Stimulated activated CD8-positive, alpha-beta memory T cell treated with anti-CD3 and anti-CD28 coated beads, Interleukin-7, amount 100 ng/mL, for 24 hours (primary cell): ENCODE data around the gene EEF1AKMT1.

Experiments
- DNase-seq: peaks from one replicate; pipeline ENCODE4 v3.0.0-alpha.2; 2020; ENCODE audit warnings: low read depth

Gene EEF1AKMT1

GRCh38 chr13:20718958-20719566 is 54.7 kb downstream of the EEF1AKMT1 start:
- DNase-seq: no peak

DNA sequence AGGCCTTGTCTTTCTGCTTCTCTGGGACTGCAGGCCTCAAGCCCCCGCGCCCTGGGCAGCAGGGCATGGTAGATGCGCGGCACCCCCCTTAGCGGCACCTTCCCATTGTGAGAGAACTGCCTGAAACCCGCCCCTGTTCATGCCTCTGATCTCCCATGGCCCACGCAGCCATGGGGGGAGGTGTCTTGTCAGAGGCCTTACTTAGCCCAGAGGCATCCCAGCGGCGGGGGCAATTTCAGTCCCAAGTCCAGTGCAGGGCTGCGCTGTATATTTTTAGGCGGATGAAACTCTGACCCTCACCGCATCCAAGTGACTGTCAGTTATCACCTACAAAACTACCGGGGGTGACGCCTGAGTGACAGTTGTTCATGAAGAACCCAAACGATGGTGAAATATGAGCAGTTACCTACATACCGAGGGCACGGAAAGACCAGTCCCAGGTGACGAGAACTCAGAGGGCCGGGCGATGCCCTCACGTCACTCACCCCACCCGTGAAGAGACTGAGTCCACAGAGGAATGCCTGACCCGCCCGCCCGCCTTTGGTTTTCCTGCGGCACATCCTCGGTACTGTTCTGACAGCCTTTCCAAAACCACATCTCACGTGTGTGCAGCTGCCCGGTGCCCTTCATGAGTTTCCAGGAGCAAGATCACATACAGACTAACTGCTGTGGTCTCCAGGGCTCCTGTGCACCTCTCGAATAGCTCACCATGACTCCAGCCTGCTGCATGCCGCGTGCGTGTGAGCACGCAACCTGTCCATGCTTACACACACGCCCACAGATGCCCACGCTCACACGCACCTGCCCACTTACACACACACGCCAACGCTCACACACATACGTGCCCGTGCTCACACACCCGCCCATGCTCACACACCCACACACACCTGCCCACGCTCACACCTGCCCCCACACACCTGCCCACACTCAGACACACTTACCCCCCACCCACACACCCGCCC is 55.9 kb downstream of the EEF1AKMT1 start:
- DNase-seq: no peak

GRCh38 chr13:20716951-20717350 is 56.8 kb downstream of the EEF1AKMT1 start:
- DNase-seq: no peak

DNA sequence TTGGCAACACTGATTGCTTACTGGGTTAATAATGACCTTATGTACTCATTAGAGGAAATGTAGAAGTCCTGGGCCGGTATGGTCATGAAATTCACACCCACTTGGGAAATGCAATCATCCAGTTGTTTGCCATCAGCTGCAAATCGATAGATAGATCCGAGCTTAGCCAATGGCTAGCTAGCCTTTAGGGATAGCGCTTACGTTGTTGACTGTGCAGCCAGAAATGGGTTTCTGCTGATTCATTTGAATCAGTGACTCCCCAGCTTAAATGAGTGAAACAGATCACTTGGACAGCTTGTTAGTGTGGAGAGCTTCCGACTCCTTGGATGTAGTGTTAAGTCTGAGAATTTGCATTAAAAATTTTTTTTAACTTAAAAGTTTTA is 58.4 kb downstream of the EEF1AKMT1 start:
- DNase-seq: no peak

GRCh38 chr13:20714563-20715329 is 59.0 kb downstream of the EEF1AKMT1 start:
- no peak for DNase-seq

- DNase-seq: no peak
Measured at GRCh38 chr13:20714161-20714560, 59.6 kb downstream of the EEF1AKMT1 start.

- DNase-seq: no peak
Measured at GRCh38 chr13:20713751-20714150, 60.0 kb downstream of the EEF1AKMT1 start.

DNA sequence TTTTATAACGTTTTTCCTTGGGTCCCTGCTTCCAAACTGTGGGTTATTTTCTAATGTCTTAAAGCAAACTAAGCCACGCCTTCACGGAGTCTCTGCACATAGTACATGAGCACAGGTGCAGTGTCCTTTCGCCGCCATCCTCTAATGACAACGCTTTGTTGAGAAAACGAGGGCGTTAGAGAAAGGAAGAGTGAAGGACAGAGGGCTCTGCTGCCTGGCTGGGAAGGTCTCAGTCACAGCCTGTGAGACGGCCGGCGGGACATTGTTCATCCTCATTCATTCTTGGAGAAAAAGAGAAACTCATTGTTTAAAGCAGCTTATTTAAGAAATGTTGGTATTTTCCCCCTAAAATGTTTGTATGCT is 60.8 kb downstream of the EEF1AKMT1 start:
- DNase-seq: no peak

GRCh38 chr13:20711301-20712044 is 62.3 kb downstream of the EEF1AKMT1 start:
- no peak for DNase-seq

- DNase-seq: no peak
Measured at GRCh38 chr13:20709782-20710181, 64.0 kb downstream of the EEF1AKMT1 start.

DNA sequence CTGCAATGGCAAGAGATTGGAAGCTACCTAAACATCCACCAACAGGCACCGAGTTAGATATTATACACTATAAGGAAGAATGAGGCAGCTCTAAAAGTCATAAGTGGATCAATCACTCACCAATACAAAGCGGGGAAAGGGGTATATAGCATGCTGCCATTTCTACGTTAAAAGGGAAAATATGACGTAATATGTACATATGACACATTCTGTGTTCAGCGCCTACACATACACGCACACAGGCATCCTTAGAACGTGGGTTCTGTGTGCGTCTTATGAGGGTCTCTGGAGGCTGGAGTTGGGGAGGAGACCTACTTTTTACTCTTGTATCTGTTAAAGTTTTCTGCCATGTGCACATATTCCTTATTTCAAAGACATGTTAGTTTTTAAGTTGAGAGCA is 64.4 kb downstream of the EEF1AKMT1 start:
- no peak for DNase-seq

- no peak for DNase-seq
Measured at GRCh38 chr13:20708216-20708615, 65.5 kb downstream of the EEF1AKMT1 start.

GRCh38 chr13:20706661-20707060 is 67.1 kb downstream of the EEF1AKMT1 start:
- no peak for DNase-seq

- DNase-seq: no peak
Measured at GRCh38 chr13:20704459-20705069, 69.2 kb downstream of the EEF1AKMT1 start.

DNA sequence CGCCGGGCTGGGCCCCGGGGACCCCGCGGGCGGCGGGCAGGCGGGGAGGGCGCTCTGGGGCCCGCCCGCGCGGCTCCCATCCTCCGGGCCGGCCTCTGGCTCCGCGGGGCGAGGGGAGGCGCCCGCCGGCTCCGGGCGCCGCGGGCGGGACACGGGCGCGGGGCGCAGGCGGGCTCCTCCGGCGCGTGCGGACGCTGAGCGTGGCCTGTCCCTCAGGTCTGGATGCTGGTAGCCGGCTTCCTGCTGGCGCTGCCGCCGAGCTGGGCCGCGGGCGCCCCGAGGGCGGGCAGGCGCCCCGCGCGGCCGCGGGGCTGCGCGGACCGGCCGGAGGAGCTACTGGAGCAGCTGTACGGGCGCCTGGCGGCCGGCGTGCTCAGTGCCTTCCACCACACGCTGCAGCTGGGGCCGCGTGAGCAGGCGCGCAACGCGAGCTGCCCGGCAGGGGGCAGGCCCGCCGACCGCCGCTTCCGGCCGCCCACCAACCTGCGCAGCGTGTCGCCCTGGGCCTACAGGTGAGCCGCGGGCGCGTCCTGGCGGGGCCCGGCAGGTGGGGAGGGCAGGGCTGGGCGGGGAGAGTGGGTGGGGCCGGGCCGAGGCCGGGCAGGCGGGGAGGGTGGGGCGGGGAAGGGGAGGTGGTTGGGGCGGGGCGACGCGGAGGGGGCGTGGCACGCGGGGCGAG is 69.8 kb downstream of the EEF1AKMT1 start:
- peak; percentile 42 for DNase-seq

DNA sequence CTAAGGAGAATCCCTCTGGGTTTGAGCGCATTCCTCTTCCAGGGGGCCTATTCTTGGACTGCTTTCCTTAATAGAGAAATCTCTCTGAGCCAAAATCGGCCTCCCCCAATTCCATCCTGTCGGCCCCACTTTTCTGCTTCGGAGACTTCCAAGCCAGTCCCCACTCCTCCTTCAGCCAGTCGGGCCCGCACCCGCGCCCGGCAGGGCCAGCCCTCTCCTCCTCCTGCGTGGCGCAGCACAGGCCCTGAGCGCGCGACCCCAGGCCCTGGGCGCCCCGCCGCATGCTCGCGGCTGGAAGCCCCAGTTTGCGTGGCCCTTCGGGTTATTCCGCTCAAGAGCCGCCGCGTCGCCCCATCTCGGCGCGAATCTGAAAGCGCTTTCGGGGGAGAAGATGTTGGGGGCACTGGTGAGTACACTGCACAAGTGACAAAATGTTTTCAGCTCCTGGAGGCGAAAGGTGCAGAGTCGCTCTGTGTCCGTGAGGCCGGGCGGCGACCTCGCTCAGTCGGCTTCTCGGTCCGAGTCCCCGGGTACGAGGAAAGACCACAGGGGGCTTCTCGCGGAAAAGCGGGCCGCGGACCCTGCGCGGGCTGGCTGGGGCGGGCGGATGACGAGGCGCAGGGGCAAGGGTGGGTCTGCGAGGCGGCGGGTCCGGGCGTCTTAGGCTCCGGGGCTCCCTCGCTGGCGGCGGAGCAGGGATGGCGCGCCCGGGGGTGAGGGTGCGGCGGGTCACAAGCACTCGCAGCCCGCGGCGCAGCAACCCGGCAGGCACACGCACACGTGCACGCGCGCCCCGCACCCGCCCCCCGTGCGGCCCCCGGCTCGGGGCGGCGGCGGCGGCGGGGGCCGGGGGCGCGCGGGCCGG is 70.6 kb downstream of the EEF1AKMT1 start, which contains the start of gene IL17D:
Gene IL17D, plus strand, starts transcription at position 785 of the 865 bp plus-strand sequence. CDS start 303 bp downstream, outside the sequence.
- DNase-seq: no peak

GRCh38 chr13:20702530-20702914 is 71.2 kb downstream of the EEF1AKMT1 start:
- DNase-seq: no peak

DNA sequence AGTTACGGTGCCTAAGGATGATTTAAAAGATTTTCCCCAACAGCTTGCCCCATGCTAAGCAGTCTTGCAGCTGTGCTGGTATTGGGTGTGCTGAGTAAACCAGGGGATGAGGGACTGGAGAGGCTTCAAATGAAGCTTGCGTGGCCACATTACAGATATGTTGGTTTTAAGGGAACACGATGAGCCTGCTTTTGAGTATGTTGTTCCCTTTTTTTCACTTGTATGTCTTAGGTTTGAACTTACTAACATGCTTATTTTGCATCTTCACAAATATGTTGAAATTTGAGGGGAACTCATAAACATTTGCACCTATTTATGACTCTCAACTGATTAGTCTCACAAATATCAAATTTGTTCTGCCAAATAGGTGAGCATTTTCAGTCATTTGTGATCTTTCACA is 72.3 kb downstream of the EEF1AKMT1 start:
- no peak for DNase-seq

DNA sequence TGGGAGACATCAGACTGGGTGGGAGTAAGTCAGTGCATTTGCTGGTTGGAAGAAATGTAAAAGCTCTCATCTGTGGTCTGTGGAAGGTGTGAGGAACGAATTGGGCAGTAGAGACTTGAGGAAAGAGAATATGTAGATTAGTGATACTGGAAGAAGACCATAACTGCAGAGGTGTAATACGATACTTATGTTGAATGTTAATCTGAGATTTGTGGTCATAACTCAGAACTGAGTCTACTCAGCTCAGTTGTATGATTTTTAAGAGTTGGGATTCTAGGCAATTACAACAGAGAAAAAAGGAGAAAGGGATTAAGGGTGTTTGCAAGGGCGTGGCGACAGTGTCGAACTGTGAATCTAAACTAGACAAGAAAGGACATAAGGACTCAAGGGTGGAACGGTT is 73.5 kb downstream of the EEF1AKMT1 start:
- no peak for DNase-seq

DNA sequence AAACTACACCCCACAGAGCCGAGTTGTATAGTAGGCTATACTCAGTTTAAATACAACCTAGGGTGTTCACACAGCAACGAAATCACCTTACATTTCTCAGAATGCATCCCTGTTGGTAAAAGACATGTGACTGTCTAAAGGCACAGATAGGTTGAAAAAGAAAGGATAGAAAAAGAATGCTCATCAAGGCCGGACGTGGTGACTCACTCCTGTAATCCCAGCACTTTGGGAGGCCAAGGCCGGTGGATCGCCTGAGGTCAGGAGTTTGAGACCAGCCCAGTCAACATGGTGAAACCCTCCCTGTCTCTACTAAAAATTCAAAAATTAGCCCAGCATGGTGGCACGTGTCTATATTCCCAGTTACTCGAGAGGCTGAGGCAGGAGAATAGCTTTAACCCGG is 74.0 kb downstream of the EEF1AKMT1 start:
- no peak for DNase-seq
